HG02588 (cell line): Measurements from ENCODE around the gene TMPRSS4.

ENCODE experiments used
- ATAC-seq: cut with Tn5 transposase; IDR thresholded peaks from one replicate; pipeline ENCODE4 v1.9.1; 2021; ENCODE audit warnings: mild to moderate bottlenecking, moderate library complexity; ENCODE audit not compliant: unreplicated experiment

Gene TMPRSS4

DNA sequence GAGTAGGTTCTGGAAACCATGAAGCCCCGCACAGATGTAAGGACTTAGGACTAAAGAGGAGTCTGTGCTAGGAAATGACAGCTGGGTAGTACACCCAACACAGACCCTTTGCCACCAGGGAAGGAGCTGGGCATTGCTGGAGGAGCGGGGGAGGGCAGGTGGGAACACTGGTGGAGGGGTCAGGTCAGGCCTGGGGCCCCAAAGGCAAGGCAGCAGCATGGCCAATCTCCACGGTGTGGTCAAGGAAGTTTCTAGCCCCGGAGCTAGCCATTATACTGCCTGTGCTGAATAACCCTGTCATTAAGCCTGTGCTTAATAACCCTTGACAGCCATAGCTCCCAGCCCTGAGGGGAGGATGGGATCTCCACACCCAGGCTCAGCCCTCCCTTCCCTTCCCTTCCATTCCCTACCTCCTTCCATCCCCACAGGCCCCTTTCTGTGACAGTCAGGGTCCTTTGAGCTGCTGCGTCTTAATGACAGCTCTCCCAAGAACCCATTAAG, 2.1 kb downstream of the TMPRSS4 start:
- ATAC-seq = no peak

DNA sequence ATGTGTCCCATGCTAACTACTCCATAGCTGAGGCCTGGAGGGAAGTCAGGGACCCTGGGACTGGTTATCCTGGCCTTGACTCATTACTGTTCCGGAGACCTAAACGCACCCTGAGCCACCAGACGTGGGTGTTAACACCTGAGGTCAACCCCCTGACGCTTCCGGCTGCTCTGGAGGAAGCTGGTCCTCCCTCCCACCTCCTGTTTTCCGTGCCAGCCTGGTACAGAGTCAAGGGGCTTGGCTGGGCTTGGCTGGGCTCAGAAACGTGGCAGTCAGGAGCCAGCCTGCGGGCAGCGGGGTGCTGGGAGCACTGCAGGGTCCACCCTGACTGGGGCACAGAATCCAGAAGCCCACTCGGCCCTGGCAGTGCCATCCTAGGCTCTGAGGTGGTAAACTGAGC, 2.6 kb downstream of the TMPRSS4 start:
- no peak for ATAC-seq

DNA sequence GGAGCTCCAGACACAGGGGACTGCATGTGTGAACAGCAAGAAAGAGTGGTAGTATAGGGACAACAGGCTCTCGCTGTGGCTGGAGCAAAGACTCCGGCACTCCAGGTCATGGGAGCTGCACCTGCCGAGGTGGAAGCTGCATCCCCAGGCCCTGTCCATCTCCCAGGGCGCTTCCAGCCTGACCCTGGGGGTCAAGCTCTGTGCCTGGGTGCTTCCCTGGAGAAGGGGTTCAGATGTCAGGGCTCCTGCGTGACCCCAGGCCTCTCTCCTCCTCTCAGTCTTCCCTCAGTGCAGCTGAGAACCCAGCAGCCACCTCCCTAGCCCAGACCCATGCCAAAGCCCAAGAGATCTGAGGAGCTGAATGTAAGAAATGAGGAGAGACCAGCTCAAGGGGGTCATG, 3.4 kb downstream of the TMPRSS4 start:
- no peak for ATAC-seq

DNA sequence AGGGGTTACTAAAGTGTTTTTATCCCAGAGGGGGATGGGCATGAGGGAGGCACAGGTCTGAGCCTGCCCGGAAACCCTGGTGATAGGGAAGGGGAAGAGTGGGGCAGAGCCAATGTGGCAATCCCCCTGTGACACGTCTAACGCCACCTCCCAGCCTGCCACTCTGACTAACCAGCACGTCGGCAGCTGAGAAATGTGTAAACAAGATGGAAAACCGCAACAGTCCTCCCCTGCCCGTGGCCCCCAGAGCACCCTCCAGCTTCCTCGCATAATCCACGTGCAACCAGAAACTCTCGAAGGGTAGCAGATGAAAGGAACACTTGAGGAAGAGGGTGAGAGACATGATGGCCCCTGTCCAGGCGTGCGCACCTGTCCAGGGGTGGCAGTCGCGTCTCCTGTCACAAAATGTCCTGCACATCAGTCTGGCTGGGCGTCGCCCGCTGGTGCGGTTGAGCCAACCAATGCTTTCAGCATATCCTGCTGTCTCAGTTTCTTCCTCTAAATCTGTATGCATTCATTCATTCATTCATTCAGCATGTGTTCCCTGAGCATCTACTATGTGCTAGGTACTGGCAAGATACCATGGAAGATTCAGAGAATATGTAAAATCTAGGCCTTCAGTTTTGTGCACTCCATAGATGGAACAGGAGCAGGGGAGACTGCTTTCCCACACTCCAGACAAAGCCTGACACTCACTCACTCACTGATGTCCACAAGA, 4.5 kb downstream of the TMPRSS4 start:
- ATAC-seq = no peak

DNA sequence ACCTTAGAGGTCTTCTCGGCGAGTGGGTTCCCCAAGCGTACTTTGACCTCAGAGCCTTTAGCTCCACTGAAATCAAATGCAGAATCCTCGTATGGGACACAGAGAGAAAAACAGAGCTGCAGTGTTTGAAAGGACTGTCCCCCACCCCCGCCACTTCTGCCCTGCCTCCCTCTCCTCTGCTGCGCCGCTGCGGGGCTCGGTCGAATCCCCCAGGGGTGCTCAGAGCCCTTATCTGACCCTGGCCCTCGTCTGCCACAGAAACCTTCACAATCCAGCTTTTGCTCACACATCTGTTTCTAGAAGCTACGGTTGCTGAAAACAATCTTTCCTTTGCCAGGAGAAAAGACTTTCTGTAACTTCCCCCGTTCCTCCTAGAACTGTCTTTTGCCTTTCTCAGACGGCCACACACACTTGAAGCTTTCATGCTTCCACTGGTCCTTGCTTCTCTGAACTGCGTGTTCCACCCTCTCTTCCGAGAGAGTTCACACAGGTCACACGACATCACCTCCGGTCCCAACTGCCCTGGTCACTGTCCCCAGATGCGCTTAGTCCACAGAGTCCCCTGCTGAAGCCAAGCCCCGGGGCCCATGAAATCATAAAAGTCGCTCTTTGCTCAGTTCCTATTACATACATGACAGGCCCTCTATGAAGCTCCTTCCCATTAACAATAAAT, 6.1 kb downstream of the TMPRSS4 start:
- no peak for ATAC-seq

DNA sequence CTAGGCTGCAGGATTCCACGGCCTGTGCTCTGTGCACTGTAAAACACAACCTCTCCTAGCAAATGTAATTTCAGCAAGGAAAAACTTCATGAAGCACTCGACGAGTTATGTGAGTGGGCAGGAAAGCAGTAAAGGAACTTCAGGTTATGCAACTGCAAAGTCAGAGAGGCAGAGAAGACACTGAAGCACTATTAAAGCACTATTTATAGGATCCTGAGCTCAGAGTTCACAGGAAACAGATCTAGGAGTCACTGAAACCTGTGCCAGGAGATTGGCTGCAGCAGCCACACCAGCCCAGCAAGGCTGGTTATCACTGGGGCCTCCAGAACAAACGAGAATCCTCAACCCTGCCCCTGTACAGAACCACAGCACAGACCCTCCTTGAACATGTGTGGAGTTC, 7.4 kb downstream of the TMPRSS4 start:
- no peak for ATAC-seq

DNA sequence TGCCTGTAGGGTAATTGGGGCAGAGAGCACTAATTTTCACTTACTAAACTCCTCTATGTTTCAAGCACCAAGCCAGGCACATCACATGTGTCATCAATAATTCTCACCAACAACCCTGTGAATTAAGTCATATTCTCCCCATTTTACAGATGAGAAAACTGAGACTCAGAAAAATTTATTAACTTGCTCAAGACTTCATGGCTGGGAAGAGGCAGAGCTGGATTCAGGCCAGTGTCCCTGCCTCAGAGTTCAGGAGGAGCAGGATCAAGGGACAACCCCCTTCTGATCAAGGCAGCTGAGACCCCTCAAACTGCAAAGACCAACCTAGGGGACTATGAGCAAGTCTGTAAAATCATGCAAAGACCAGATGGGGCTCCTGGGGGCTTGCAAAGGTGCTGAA, 7.8 kb downstream of the TMPRSS4 start:
- ATAC-seq = no peak

DNA sequence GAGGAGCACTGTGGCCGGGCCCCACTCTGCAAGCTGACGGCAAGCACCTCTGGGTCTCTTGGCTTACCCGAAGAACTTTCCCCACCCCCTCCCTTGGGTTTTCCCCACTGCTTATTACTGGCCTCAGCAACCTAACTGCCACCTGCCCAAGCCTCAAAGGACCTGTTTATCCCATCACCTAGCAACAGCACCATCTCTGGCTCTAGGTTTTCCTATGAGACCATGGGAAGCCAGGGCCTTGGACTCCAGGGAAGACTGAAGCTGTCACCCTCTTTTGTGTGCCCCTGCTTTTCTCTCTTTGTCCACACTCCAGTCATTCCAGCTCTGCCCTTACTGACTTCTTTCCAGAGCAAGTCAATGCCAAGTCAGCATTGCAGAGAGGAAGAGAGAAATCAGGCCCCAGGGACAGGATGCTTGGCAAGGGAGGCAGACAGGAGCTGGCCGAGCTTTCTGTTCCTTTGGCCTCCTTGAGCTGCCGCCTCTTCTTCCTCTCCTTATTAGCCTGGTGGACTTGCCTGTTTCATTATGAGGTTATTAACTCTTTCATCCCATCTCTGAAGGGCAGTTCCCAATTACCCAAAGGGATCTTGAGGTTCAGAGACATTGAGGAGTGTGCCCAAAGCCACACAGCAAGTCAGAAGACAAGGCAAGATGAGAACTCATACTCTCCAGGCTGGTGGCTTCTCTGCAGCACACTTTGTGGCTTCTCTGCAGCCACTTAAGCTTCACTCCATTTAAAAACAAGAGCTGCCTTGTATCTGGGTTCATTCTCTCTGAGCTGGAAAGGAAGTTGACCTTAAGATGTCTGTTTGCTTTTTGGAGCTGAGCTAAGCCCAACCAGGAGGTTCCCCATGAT, 10.3 kb downstream of the TMPRSS4 start, which contains the start of gene SMIM35:
Gene SMIM35 (minus strand): TSS at position 51 of the 856 bp plus-strand sequence. CDS start 206 bp downstream, outside the sequence.
- ATAC-seq = no peak

- ATAC-seq = no peak
These were observed 11.1 kb downstream of the TMPRSS4 start for GRCh38 chr11:118087931-118088330.

DNA sequence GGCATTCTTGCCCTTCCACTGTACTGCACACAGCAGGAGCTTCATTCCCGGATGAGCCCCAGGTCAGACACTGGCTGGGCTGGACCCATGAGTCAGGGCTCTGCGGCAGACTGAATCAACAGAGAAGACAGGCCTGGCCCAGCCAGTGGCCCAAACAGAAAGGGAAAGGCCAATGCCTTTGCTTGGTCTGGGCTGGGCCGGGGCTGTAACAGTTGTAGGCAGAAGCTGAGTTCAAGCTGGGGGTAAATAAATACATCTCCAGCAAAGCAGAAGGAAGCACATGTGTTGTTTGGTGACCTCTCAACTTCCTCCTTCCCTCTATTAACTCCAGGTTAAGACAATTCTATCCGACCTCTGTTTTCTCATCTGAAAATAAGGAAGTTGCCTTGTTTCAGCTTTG, 11.7 kb downstream of the TMPRSS4 start:
- no peak for ATAC-seq

DNA sequence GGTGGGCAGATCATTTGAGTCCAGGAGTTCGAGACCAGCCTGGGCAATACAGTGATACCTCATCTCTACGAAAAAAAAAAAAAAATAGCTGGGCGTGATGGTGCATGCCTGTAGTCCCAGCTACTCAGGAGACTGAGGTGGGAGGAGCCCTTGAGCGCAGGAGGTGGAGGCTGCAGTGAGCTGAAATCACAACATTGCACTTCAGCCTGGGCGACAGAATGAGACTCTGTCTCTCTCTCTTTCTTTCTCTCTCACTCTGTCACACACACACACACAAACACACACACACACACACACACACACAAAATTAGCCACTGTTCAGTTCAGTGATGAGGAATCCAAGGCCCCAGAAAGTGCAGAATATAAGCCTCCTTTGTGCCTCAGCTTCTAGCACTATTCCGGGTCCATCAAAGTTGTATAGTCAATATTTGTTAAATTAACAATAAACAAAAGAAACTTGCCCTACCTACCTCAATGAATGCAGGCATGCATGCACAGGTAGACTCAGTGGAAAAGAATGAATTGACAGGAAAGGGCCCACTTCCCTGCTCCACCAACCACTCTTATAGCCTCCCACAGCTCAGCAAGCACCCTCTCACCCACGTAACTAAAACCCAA, 13.8 kb downstream of the TMPRSS4 start:
- no peak for ATAC-seq

DNA sequence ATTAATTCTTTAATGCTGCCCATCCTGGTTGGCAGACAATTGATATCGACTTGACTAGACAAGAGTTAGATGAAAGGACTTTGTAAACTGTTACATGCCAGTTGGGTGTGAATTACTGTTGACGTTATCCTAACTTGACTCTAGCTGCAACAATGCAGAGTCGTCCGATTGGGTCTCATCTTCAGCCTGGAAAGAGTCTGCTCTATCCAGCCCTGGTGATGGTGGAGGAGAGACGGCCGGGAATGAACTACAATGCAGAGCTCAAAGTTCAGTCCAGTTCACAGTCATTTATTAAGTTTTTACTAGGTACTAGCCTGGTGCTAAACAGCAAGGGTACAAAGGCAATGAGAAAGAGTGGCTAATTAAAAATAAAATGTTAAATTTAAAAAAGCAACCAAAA, 14.8 kb downstream of the TMPRSS4 start:
- ATAC-seq = no peak

GRCh38 chr11:118092907-118093571, 16.2 kb downstream of the TMPRSS4 start:
- ATAC-seq = no peak

DNA sequence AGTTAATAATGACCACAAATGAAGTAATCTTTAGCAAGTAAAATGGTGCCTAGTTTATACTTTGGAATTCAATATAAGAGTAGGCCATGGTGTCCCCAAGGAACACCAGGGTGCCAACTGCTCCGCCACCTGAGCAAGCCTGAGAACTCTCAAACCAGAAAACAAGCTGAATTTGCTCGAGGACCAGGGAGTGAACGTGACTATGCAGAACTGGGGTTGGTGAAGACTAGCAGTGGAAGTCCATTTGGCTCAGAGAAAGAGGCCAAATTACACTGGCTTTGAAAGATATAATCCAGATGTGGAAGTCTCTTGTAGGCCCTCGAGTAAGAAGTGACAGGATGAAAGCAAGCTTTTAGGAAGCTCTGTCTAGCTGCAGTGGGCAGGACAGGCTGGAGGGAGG, 18.6 kb downstream of the TMPRSS4 start:
- no peak for ATAC-seq

DNA sequence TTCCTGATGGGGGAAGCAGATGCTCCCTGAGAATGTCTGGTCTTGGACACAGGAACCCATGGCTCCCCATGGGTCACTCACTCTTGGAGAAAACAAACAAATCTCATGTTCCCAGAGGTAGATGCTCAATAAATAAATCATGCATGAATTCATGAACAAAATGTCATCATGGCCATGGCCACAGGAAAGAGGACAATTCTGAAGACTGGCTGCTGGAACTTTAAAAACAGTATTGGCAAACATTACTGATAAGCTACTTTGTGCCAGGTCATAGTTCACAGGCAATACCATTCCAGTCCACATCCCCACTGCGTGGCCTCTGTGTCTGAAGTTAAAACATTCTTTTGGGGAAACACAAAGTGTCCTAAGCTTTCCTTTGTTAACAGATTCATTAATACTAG, 19.1 kb downstream of the TMPRSS4 start:
- ATAC-seq = no peak

GRCh38 chr11:118098996-118099837, 22.3 kb downstream of the TMPRSS4 start:
- no peak for ATAC-seq

DNA sequence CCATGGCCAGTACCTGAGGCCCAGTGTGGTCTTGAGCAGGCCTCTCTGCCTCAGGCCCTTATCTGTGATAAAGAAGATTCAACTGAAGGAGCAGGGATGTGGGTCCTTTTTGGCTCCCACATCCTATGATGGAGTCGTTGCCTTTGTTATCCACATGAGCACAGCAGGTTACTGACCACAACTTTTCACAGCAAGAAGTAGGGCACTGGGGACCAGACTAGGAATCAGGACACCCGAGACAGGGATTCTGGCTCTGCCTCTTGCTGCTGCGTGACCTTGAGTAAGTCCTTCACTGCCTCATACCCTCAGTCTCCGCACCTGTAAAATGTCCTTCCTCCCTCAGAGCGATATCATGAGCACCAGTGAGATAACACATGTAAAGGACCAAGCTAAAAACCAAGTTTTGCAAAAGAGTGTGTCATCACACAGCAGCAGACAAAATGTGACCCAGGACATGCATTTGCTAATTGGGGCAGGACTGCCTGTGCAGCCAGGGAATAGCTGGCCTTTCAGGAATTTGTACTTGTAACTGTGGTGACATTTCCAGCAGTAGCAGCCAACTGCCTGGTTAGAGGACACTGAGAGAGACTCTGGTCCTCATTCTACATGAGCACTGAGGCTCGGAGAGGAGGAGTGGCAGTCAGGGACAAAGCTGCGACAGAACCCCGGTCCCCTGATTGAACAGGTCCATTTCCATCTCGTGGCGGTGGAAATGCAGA, 23.1 kb downstream of the TMPRSS4 start:
- no peak for ATAC-seq

DNA sequence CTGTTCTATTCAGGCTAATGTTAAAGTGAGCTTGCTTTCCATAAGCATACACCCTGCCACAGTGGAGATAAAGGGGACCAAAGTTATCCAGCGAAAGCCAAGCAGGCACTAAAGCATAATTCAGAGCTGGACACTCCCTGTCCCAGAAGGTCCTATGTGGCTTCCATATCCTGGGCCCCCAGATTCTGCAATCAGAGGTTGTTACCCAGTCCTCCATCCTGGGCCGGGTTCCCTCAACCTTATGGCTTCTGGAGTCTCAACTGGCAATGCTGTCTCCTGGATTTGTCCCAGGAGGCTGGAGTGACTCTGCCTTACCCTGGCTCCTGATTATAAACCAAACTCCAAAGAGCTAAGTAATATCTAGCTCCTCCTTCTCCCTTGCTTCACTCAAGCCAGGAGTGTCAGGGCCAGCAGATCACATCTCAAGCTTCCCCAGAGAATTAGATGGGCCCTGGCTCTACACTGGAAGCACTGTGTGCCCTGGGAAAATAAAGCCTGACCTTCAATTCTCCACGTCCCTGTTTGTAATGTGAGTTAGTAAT, 23.9 kb downstream of the TMPRSS4 start:
- no peak for ATAC-seq
